SK-N-MC (cell line): ENCODE results near the gene IL15.
"Not testable (repeated sequence)": the region's sequence is repeated elsewhere in the genome, so short reads cannot be mapped to it uniquely, and the experiment has no call there.

Experiments
- EZH2 ChIP-seq: fragments of 200-600 bp; sonication (generic); IDR thresholded peaks from one replicate; pipeline ENCODE4 v1.6.1; 2017; ENCODE audit warnings: antibody characterized with exemption
- FOXP2 ChIP-seq: optimal IDR thresholded peaks from 2 replicates; pipeline ENCODE3; 2011; ENCODE audit warnings: mild to moderate bottlenecking, moderate library complexity; ENCODE audit not compliant: insufficient read depth; ENCODE audit errors: extremely low read length, control extremely low read depth
- POLR2AphosphoS5 ChIP-seq: IDR thresholded peaks from 2 replicates; pipeline ENCODE4 v1.6.1; 2012; ENCODE audit warnings: mild to moderate bottlenecking, low read depth, low read length, borderline replicate concordance

- TF ChIP-seq POLR2AphosphoS5, EZH2, FOXP2: not testable (repeated sequence)
Measured at GRCh38 chr4:141751806-141752205, 115.4 kb downstream of the IL15 start.
